Stimulated activated CD8-positive, alpha-beta memory T cell treated with anti-CD3 and anti-CD28 coated beads, Interleukin-7, amount 100 ng/mL, for 4 hours (primary cell): ENCODE data around the gene ENPEP.
"Not testable (repeated sequence)": the region's sequence is repeated elsewhere in the genome, so short reads cannot be mapped to it uniquely, and the experiment has no call there.

ENCODE experiments used
- DNase-seq, 2 donors: peaks; one replicate each; pipeline ENCODE4 v3.0.0-alpha.2; 2020; ENCODE audit warnings: low read depth in 2 of 2

The ENPEP gene

GRCh38 chr4:110484029-110484428, 8.1 kb downstream of the ENPEP start:
- DNase-seq: no peak

GRCh38 chr4:110484767-110485166, 8.8 kb downstream of the ENPEP start:
- no peak for DNase-seq

- DNase-seq: no peak
Measured at GRCh38 chr4:110485452-110485851, 9.5 kb downstream of the ENPEP start.

- no peak for DNase-seq
Measured at GRCh38 chr4:110486256-110486655, 10.3 kb downstream of the ENPEP start.

- not testable (repeated sequence) for DNase-seq
Measured at GRCh38 chr4:110486850-110487249, 10.9 kb downstream of the ENPEP start.

GRCh38 chr4:110487873-110488272, 11.9 kb downstream of the ENPEP start:
- DNase-seq: no peak

GRCh38 chr4:110489901-110490508, 14.1 kb downstream of the ENPEP start:
- no peak for DNase-seq

- DNase-seq: no peak
Measured at GRCh38 chr4:110492522-110492921, 16.6 kb downstream of the ENPEP start.

GRCh38 chr4:110493520-110493919, 17.6 kb downstream of the ENPEP start:
- no peak for DNase-seq

- DNase-seq: no peak
Measured at GRCh38 chr4:110498420-110498819, 22.5 kb downstream of the ENPEP start.

GRCh38 chr4:110499126-110499525, 23.2 kb downstream of the ENPEP start:
- DNase-seq: no peak

- DNase-seq: no peak
Measured at GRCh38 chr4:110501826-110502225, 25.9 kb downstream of the ENPEP start.

- DNase-seq: no peak
Measured at GRCh38 chr4:110503270-110504083, 27.5 kb downstream of the ENPEP start.

GRCh38 chr4:110504084-110504435, 28.1 kb downstream of the ENPEP start:
- no peak for DNase-seq

- DNase-seq: no peak
Measured at GRCh38 chr4:110505440-110505839, 29.5 kb downstream of the ENPEP start.

- DNase-seq: no peak
Measured at GRCh38 chr4:110508827-110509710, 33.1 kb downstream of the ENPEP start.

- DNase-seq: no peak
Measured at GRCh38 chr4:110510277-110510676, 34.3 kb downstream of the ENPEP start.

GRCh38 chr4:110510955-110511544, 35.1 kb downstream of the ENPEP start:
- no peak for DNase-seq

GRCh38 chr4:110512901-110513300, 36.9 kb downstream of the ENPEP start:
- DNase-seq: no peak

GRCh38 chr4:110514889-110515479, 39.0 kb downstream of the ENPEP start:
- no peak for DNase-seq

GRCh38 chr4:110515676-110516075, 39.7 kb downstream of the ENPEP start:
- no peak for DNase-seq
